Left lobe of liver (tissue), 2 donors: ENCODE measurements around the gene GREB1. TPM values are rescaled to one million over a fixed set of nuclear protein-coding genes. Genes with fewer than 3 reads are reported as not detected.

Experiments used
- ATAC-seq: fragments of 200-7000 bp; cut with Tn5 transposase; one replicate; pipeline ENCODE4 v1.9.1; 2020; ENCODE audit warnings: mild to moderate bottlenecking, moderate library complexity
- DNase-seq: peaks from one replicate; pipeline ENCODE4 v3.0.0-alpha.2; 2020; ENCODE audit warnings: low spot score
- total RNA-seq: library from RNA; stranded (reverse); gene quantifications from one replicate; pipeline ENCODE4 v1.2.1, GENCODE V29; 2021
- donor health status: DM: no; HTN: no; CAD: no; lungs with moderate emphysema.
- donor health status: DM: no; HTN: yes; CAD: no.

GREB1 gene
- total RNA-seq, 1 donor from 2014 or later: 22.4 TPM

- ATAC-seq: peak; percentile 13
Observed at GRCh38 chr2:11677136-11678055, 143.6 kb downstream of the GREB1 start.

GRCh38 chr2:11678306-11678960 is 144.6 kb downstream of the GREB1 start:
- DNase-seq (no peak), ATAC-seq (no peak)

More at GRCh38 chr2:11677136-11678055, 143.6 kb downstream of the GREB1 start:
- no peak for DNase-seq

- DNase-seq (no peak), ATAC-seq (no peak)
Observed at GRCh38 chr2:11679016-11679415, 145.2 kb downstream of the GREB1 start.

- DNase-seq (no peak), ATAC-seq (no peak)
Observed at GRCh38 chr2:11679486-11680181, 145.8 kb downstream of the GREB1 start.

- DNase-seq (no peak), ATAC-seq (peak; percentile 18)
Observed at GRCh38 chr2:11680182-11680900, 146.5 kb downstream of the GREB1 start.

GRCh38 chr2:11680901-11681721 is 147.3 kb downstream of the GREB1 start:
- ATAC-seq (no peak), DNase-seq (no peak)

- ATAC-seq: peak; percentile 70
- no peak for DNase-seq
Observed at GRCh38 chr2:11681722-11682589, 148.1 kb downstream of the GREB1 start.

GRCh38 chr2:11682590-11682915 is 148.7 kb downstream of the GREB1 start:
- DNase-seq: no peak
- no peak for ATAC-seq

- ATAC-seq (no peak), DNase-seq (no peak)
Observed at GRCh38 chr2:11683476-11683875, 149.6 kb downstream of the GREB1 start.

- DNase-seq (no peak), ATAC-seq (no peak)
Observed at GRCh38 chr2:11683966-11684365, 150.1 kb downstream of the GREB1 start.

GRCh38 chr2:11684894-11685460 is 151.1 kb downstream of the GREB1 start:
- no peak for ATAC-seq
- no peak for DNase-seq

- ATAC-seq (no peak), DNase-seq (no peak)
Observed at GRCh38 chr2:11685906-11686470, 152.1 kb downstream of the GREB1 start.

- ATAC-seq (no peak), DNase-seq (no peak)
Observed at GRCh38 chr2:11687736-11688135, 153.9 kb downstream of the GREB1 start.

GRCh38 chr2:11688222-11689069 is 154.6 kb downstream of the GREB1 start:
- DNase-seq (peak; percentile 79), ATAC-seq (peak; percentile 73)

- ATAC-seq (no peak), DNase-seq (no peak)
Observed at GRCh38 chr2:11691076-11691660, 157.3 kb downstream of the GREB1 start.
